GM21723 (cell line): ENCODE measurements around the gene CERK.
A peak's percentile ranks its signal among the peaks of the same experiment; 100 is the strongest.

Source experiments
- ATAC-seq: cut with Tn5 transposase; IDR thresholded peaks from one replicate; pipeline ENCODE4 v1.9.1; 2021; ENCODE audit warnings: mild to moderate bottlenecking, moderate library complexity; ENCODE audit not compliant: unreplicated experiment

Gene CERK

DNA sequence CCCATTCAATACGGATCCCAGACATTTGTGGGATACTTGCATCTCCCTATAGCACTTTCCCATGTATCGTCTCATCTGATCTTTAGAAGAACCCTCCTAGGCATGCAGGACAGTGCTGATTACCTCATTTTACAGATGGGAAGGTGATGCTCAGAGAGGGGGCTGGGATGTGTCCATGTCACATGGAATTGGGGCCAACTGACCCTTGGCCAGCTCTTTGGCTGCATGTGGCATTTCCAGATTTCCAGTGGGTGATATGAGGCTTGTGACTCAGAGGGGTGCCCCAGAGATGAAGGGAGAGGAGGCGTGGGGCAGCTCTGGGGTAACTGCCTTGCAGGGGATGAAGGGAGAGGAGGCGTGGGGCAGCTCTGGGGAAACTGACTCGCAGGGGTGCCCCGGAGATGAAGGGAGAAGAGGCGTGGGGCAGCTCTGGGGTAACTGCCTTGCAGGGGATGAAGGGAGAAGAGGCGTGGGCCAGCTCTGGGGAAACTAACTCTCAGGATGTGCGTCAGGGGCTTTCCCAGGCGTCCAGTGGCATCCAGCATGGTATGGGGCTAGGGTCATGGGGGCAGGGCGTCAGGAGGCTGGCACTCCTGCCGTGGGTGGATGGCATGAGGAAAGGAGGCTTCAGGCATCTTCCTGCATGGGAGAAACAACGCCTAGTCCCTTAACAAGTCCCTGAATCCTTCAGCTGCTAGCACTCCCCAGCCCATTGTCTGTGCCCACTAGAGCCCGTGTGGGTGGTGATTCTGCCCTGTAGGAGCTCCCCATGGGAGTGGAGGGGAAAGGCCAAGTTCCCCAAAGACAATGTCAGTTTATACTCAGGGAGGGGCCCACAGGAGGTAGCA, 11.9 kb upstream of the CERK start:
- ATAC-seq: no peak

DNA sequence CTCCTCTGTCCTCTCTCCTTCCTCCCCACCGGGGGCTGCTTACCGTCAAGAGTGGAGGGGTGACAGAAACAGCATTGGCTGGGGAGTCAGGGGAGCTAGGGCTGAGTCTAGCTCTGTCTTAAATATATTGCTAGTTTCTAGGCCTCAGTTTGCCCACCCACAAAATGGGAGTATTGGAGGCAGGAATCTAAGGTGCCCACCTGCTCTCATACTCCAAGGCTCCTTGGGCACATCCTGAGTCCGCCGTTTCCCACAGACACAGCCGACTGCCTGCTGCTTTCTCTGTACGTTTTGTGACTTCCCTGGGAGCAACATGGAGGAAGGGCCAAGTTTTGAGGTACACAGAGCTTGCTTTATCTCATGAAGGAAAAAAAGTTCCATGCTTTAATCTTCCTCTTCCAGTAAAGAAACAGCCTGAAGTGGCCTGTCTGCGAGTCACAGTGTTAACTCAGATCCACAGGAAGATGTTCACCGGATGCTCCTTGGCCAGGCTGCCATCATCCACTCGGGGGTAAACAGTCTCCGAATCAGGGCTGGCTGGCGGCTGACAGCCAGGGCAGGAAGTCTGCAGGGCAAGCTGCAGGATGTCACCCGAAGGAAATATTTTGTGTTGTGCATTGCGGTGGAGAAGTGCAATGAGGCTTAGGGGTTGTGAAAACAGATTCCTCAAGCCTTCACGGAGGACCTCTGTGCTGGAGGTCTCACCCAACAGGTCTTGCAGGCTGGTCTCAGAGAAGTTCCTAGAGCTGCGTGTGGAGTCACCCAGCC, 11.0 kb upstream of the CERK start:
- no peak for ATAC-seq

DNA sequence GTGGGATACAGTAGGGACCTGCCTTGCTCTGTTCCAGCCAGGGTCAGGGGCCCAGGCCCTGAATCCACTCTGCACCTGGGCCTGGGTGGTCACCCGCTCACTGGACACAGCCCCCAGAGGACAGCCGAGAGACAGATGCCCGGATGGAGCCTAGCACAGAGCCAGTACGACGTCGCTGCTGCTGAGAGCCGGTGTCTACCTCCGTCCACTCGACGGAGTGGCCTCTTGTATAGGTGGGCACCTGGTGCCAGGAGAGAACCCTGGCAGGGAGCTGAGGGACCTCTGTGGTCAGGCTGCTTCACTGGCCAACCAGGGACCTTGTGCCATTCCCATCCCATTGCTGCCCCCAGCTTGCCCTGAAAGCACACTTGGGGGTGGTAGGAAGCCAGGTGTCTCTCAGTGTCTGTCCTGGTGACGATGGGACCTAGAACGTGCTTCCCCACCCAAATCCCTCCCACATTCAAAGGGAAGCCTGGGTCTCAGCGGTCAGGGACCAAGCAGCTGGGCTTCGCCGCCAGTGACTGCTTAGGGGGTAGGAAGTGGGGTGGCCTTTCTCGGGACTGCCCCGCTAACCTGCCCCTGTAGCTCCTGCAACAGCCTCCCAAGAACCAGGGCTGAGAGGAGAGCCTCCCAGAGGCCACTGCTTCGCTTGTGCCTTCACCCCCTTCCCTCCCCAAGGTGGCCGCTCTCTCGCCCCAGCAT, 10.3 kb upstream of the CERK start:
- no peak for ATAC-seq

GRCh38 chr22:46747646-46748045, 9.6 kb upstream of the CERK start:
- no peak for ATAC-seq

GRCh38 chr22:46746620-46747019, 8.6 kb upstream of the CERK start:
- ATAC-seq: no peak

- no peak for ATAC-seq
Measured at GRCh38 chr22:46746192-46746591, 8.1 kb upstream of the CERK start.

GRCh38 chr22:46744581-46744980, 6.5 kb upstream of the CERK start:
- ATAC-seq: no peak

- ATAC-seq: no peak
Measured at GRCh38 chr22:46742576-46743221, 4.6 kb upstream of the CERK start.

- no peak for ATAC-seq
Measured at GRCh38 chr22:46741974-46742519, 4.0 kb upstream of the CERK start.

GRCh38 chr22:46740910-46741780, 3.1 kb upstream of the CERK start:
- ATAC-seq: no peak

DNA sequence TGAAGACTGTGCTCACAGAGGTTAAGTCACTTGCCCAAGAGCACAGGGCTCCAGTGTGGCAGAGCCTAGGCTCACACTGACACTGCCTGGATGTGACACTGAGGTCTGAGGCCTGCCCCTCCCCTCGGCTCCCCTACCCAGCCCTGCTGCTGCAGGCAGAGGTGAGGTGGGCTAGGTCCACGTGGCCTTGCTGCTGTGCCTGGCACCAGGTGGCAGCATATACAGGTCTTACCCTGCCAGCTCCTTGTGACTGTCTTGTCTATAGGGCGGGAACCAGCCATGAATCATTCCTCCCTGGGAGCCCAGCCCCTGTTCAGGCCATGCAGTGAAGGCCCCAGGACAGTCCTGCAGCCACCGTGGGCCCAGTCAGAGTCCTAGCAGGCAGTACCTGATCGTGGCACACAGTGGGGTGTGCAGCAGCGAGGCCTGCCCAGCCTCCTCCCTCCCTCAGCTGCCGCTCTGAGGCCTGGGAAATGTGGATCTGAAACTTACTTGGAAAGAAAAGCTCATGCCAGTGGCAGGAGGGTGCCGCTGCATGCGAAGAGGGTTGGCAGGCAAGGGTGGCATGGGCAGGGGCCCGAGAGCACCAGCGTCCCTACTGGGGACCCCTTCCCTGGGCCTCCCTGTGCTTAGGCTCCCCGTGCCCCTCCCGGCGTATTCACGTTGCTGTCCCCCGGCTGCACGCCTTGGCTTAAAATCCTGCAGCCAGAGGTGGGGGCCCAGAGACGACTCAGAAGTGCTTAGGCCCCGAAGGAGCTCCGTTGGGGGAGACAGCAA, 1.2 kb upstream of the CERK start:
- no peak for ATAC-seq

DNA sequence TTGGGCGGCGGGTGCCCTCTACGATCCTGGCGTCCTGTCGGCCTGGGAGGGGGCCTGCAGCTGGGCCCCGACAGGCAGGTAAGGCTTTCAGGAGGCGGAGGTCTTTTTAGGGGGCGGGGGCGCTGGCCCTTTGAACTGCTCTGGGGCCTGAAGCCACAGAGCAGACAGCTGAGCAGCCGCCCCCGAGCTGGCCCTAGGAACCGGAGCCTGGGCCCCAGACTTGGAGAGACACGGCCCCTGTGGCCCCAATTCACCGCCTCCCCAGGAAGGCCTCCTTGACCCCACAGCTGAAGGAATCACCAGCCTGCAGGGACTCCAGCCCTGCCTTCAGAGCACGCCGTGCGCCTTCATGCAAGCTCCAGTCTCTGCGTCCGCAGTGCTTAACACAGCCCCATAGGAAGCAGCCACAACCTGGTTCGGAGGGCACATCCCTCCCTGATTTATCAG, 618 bp upstream of the CERK start:
- no peak for ATAC-seq

DNA sequence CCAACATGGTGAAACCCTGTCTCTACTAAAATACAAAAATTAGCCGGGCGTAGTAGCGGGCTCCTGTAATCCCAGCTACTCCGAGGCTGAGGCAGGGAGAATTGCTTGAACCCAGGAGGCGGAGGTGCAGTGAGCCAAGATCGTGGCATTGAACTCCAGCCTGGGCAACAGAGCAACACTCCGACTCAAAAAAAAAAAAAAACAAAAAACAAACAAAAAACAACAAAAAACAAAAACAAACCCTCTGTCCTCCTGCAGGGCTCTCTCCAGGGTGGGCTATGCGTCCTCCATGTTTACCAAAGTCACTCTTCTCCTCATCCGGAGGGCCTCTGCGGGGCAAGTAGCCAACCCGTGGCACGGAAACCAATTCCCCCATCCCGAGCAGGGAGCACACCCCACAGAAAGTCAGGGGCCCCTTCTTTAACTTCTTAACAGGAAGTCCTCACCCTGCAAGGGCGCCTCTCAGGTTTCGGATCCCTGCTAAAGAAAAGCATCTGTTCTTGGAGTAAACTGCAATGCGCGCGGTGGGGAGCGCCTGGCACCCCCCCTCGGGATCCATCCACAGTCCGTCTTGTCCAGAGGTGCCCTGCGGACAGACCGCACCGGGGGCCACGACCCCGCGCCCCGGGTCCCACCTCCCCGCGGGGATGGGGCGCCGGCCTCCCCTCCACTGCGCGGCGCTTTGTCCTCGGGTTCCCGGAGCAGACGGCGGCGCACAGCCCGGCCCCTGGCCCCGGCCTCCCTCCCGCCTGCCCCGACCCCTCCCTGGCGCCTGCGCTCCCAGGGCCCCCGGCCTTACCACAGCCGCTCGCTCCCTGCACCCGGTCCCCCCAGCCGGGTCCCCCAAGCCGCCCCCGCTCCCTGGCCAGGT, 712 bp downstream of the CERK start:
- peak; percentile 45 for ATAC-seq

- ATAC-seq: no peak
Measured at GRCh38 chr22:46736705-46737104, 1.3 kb downstream of the CERK start.

GRCh38 chr22:46735747-46736608, 2.1 kb downstream of the CERK start:
- ATAC-seq: no peak

DNA sequence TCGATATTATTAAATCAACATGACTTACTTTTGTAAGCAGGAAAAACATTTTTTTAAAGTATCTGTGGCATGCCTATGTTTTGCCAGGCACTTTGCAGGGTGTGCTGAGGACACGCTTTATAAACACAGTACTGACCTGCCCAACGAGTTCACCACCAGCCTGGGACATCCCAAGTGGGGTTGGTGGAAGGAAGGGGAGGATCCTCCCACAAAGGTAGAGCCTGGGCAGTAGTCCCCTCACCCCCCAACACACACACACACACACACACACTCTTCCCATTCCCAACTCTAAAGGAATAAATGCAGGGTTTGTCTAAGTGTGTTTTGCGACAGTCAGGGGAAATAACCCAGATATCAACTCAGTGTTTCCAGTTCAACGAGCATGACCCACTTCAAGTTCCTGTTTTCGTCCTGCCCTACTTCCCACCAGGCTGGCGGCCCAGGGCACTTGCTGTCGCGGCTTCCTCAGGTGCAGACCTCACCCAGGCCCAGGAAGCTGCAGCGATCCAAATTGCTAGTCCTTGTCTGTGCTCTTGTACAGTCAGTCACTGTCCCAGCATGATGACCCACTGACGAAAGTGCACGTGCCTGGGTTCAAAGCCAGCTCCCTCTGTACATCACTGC, 3.1 kb downstream of the CERK start:
- no peak for ATAC-seq
